Hepatocyte (in vitro differentiated cells): ENCODE data around the gene FBP1. TPM values are rescaled to one million over a fixed set of nuclear protein-coding genes. Genes with fewer than 3 reads are reported as not detected.
A peak's percentile ranks its signal among the peaks of the same experiment; 100 is the strongest.

Experiments
- DNase-seq: peaks from one replicate; pipeline ENCODE4 v3.0.0-alpha.2; 2016; ENCODE audit warnings: low spot score
- H2AFZ ChIP-seq: fragments of 200-600 bp; sonication (generic); 2 replicates; pipeline ENCODE4 v1.6.0; 2016; ENCODE audit warnings: antibody characterized with exemption, mild to moderate bottlenecking
- H3K27ac ChIP-seq: fragments of 200-600 bp; sonication (generic); 2 replicates; pipeline ENCODE4 v1.5.1; 2016; ENCODE audit warnings: mild to moderate bottlenecking
- H3K27me3 ChIP-seq: fragments of 200-600 bp; sonication (generic); 2 replicates; pipeline ENCODE4 v1.6.1; 2016
- H3K36me3 ChIP-seq: fragments of 200-600 bp; sonication (generic); replicated peaks from 2 replicates; pipeline ENCODE4 v1.5.1; 2016; ENCODE audit warnings: low read depth; ENCODE audit not compliant: insufficient read depth
- H3K4me1 ChIP-seq: fragments of 200-600 bp; sonication (generic); 2 replicates; pipeline ENCODE4 v1.5.1; 2016; ENCODE audit warnings: mild to moderate bottlenecking, moderate library complexity; ENCODE audit not compliant: insufficient read depth
- H3K4me2 ChIP-seq: fragments of 200-600 bp; sonication (generic); 2 replicates; pipeline ENCODE4 v1.6.0; 2016
- H3K4me3 ChIP-seq: fragments of 200-600 bp; sonication (generic); 2 replicates; pipeline ENCODE4 v1.5.1; 2016; ENCODE audit warnings: mild to moderate bottlenecking
- H3K79me2 ChIP-seq: fragments of 200-600 bp; sonication (generic); 2 replicates; pipeline ENCODE4 v1.6.0; 2017; ENCODE audit warnings: mild to moderate bottlenecking
- H3K9me2 ChIP-seq: fragments of 200-600 bp; sonication (generic); replicated peaks from 2 replicates; pipeline ENCODE4 v1.6.0; 2017; ENCODE audit warnings: mild to moderate bottlenecking; ENCODE audit not compliant: insufficient read depth
- H3K9me3 ChIP-seq: fragments of 200-600 bp; sonication (generic); 2 replicates; pipeline ENCODE4 v1.5.1; 2016; ENCODE audit warnings: low read depth, mild to moderate bottlenecking
- H4K20me1 ChIP-seq: fragments of 200-600 bp; sonication (generic); 2 replicates; pipeline ENCODE4 v1.6.0; 2016; ENCODE audit warnings: mild to moderate bottlenecking; ENCODE audit not compliant: insufficient read depth, poor library complexity, severe bottlenecking
- CTCF ChIP-seq: fragments of 200-600 bp; sonication (generic); IDR thresholded peaks from 2 replicates; pipeline ENCODE4 v1.5.1; 2016; ENCODE audit warnings: antibody characterized with exemption, mild to moderate bottlenecking; ENCODE audit not compliant: poor library complexity
- EZH2 ChIP-seq: fragments of 200-600 bp; sonication (generic); IDR thresholded peaks from 2 replicates; pipeline ENCODE4 v1.6.1; 2016; ENCODE audit warnings: antibody characterized with exemption, mild to moderate bottlenecking, borderline replicate concordance
- EZH2phosphoT487 ChIP-seq: fragments of 200-600 bp; sonication (generic); IDR thresholded peaks from one replicate; pipeline ENCODE4 v1.6.1; 2018; ENCODE audit warnings: antibody characterized with exemption, mild to moderate bottlenecking, low read depth, moderate library complexity; ENCODE audit not compliant: unreplicated experiment, severe bottlenecking
- WGBS: methylation state at CpG from one replicate; pipeline ENCODE4 v1.1.6; 2016; ENCODE audit warnings: low lambda C conversion rate; ENCODE audit errors: missing lambda C conversion rate; 5-methylcytosine and 5-hydroxymethylcytosine counted together
- polyA plus RNA-seq: library from polyadenylated mRNA; unstranded; fragments of >200 nt; fragmentation: Nextera tagmentation; extraction: Ambion mirVana; gene quantifications from 2 replicates; pipeline ENCODE4 v1.2.1, GENCODE V29; 2016
- total RNA-seq: library from RNA; depleted of rRNA; stranded (reverse); fragments of >200 nt; gene quantifications from 2 replicates; pipeline ENCODE4 v1.2.3, GENCODE V29; 2014

Gene FBP1
- total and polyA plus RNA-seq, 2 experiments from 2014 or later: 31.2 to 65.3 TPM

GRCh38 chr9:94642501-94642900, 3.2 kb upstream of the FBP1 start:
- TF ChIP-seq EZH2phosphoT487 (no peak), EZH2 (no peak), CTCF (no peak)
- H4K20me1 ChIP-seq: no peaks in the 10 kb centered on the region
- no peaks in the 10 kb centered on the region for H3K9me2 ChIP-seq
- peaks cover 3% of the 10 kb centered on the region for H3K4me1 ChIP-seq
- no peak for DNase-seq
- H3K36me3 ChIP-seq: no peaks in the 10 kb centered on the region
- no peak overlapping the region for H3K4me2 ChIP-seq
- H3K27me3 ChIP-seq: peaks cover 7% of the 10 kb centered on the region
- no peaks in the 10 kb centered on the region for H3K9me3 ChIP-seq
- no peak overlapping the region for H3K27ac ChIP-seq
- H3K79me2 ChIP-seq: no peaks in the 10 kb centered on the region
- no peak overlapping the region for H3K4me3 ChIP-seq
- 95% methylated on average over 5 of the region's 5 CpGs for WGBS
- H2AFZ ChIP-seq: no peak overlapping the region

- Histone ChIP-seq H3K4me3 (peak overlapping the region; percentile 57), H3K4me2 (peak overlapping the region; percentile 94), H3K36me3 (no peaks in the 10 kb centered on the region), H2AFZ (peak overlapping the region; percentile 77), H3K27ac (no peak overlapping the region), H4K20me1 (no peaks in the 10 kb centered on the region), H3K9me2 (no peaks in the 10 kb centered on the region), H3K4me1 (peaks cover 3% of the 10 kb centered on the region), H3K79me2 (no peaks in the 10 kb centered on the region), H3K27me3 (peaks cover 7% of the 10 kb centered on the region), H3K9me3 (no peaks in the 10 kb centered on the region)
- WGBS: 42% methylated on average over 15 of the region's 15 CpGs
- no peak for DNase-seq
- no peak for TF ChIP-seq EZH2
- no peak for TF ChIP-seq EZH2phosphoT487
- TF ChIP-seq CTCF: no peak
Observed at GRCh38 chr9:94639999-94640376, 670 bp upstream of the FBP1 start.

- Histone ChIP-seq H2AFZ (peak overlapping the region; percentile 77), H3K9me2 (no peaks in the 10 kb centered on the region), H3K4me3 (no peak overlapping the region), H3K9me3 (no peaks in the 10 kb centered on the region), H3K27ac (no peak overlapping the region), H3K4me1 (peaks cover 3% of the 10 kb centered on the region), H3K4me2 (peak overlapping the region; percentile 94), H3K27me3 (peaks cover 7% of the 10 kb centered on the region), H3K36me3 (no peaks in the 10 kb centered on the region), H3K79me2 (no peaks in the 10 kb centered on the region), H4K20me1 (no peaks in the 10 kb centered on the region)
- no peak for TF ChIP-seq CTCF
- no peak for TF ChIP-seq EZH2phosphoT487
- no peak for TF ChIP-seq EZH2
- DNase-seq: no peak
- 62% methylated on average over 14 of the region's 17 CpGs for WGBS
Observed at GRCh38 chr9:94638335-94639060, 820 bp downstream of the FBP1 start.
